HuH-7 (cell line): ENCODE data around the gene ADAP1.

Source experiments
- DNase-seq: peaks from one replicate; pipeline ENCODE4 v3.0.0; 2011; ENCODE audit warnings: low spot score

Gene ADAP1

GRCh38 chr7:908591-909357 is 45.7 kb downstream of the ADAP1 start:
- DNase-seq, result peak; percentile 98

DNA sequence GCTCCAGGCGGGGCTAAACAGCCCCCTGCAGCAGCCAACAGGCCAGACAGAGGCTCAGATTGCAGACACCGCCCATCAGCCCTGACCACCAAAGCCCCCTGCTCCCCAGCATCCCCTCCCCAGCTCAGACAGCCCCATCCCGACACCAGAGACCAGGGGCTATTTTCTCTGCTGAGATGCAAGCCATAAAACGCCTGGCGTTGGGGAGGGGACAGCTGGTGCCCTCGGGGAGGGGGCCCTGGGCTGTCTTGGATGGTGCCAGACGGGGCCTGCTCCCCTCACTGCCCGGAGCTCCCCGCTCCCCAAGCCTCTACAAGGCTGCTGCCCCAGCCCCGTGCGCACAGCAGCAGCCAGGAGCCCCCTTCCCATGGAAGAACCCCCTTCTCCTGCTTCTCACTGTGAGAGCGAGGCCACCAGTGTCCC is 46.3 kb downstream of the ADAP1 start:
- DNase-seq, result no peak

- no peak for DNase-seq
These were observed 47.1 kb downstream of the ADAP1 start for GRCh38 chr7:907158-907980.

- DNase-seq, result no peak
These were observed 47.7 kb downstream of the ADAP1 start for GRCh38 chr7:906776-907157.

DNA sequence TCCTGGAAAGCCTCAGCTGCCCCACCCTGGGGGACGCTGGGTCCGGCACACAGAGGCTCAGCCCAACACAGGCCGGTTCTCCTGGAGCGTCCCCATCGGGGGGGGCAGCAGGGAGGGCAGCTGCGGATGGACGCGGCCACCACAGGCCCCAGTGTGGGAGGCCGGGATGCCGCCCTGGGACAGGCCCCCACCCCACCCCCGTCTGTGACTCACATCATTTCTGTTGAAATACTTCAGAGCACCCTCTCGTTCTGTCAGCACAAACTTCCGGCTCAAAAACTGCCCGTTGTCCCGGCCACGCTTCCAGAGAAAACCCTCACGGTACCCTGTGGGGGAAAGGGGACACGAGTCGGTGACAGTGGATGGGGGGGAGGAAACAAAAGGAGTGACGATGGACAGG is 49.6 kb downstream of the ADAP1 start:
- DNase-seq, result no peak

GRCh38 chr7:903921-904755 is 50.3 kb downstream of the ADAP1 start:
- no peak for DNase-seq

GRCh38 chr7:902996-903395 is 51.5 kb downstream of the ADAP1 start:
- no peak for DNase-seq

GRCh38 chr7:901388-902154 is 52.9 kb downstream of the ADAP1 start:
- peak; percentile 99 for DNase-seq

DNA sequence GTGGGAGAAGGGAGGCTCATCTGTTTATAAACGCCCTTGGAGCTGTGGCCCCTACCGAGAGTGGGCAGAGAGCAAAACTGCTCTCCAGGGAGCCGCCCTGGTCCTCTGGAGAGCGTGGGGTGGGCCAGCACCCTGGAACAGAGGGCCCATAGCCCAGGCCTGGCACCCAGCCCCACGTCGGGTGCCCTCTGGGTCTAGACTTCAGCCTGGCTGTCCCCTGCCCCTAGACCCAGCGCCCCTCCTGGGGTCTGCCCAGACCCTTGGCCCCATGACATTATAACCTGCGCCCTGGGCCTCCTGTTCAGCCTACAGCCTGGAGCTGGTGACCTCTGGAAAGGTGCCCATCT is 53.5 kb downstream of the ADAP1 start:
- no peak for DNase-seq

DNA sequence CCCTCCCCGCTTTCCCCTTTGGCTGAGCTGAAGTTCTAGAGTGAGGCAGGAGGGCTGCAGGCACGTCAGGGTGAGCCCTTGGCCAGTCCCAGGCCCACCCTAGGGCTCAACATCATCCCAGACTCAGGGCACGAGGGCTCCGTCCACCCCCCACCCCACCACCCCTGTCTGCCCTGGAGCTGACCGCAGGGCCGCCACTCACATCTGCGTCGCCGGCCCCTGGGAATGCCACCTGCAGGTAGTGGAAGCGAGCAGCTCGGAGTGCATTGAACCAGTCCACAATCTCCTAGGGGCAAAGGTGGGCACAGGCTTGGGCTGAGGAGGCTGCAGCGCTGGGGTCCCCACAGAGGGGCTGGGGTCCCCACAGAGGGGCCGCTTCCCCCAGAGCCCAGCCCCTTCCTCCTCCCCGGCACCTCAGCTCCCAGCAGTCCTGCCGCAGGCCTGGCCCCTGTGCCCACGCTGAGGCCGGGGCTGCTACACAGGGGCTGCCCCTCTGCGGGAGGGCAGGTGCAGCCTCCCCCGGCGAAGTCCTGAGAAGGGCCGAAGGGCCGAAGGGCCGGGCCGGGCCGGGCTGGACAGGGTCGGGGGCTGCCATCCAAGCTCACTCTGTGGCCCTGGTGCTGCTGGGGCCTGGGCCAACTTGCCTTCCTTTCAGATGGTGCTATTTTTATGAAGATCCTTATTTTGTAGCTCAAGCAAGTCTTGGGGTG is 54.0 kb downstream of the ADAP1 start:
- DNase-seq, result no peak

- DNase-seq, result no peak
These were observed 54.7 kb downstream of the ADAP1 start for GRCh38 chr7:899806-900205.

DNA sequence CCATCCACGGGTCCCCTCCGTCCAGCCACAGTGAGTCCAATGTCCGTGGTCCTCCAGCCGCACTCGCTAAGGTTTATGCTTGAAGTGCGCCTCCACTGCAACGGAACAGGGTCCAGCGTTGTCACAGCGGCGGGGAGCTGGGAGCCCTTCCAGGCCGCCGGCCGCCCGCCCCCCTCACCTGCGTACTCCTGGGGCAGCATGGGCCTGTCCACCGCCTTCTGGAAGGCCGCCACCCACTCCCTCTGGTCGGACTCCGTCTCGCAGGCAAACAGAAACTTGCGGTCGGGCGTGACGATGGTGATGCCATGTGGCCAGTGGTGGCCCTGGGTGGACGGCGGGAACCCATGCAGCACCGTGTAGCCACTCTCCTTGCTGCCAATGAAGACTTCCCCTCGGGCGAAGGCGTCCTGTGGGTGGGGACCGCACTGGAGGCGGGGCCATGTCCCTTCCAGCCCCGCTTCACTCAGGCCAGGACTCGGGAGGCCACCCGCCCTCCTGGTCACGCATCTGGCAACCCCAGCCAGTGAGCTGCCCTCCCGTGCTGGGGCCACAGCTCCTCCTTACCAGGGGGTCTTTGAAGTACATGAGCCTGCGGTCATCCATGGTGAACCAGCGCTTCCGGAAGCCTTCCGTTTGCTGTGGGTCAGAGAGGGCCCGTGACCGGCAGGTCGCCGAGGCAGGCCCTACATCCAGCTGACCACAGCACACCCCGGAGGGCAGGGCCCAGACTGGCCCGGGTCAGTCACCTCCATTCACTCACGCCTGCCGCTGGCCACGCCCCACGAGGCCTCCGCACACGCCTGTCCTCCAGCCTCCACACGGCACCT is 55.4 kb downstream of the ADAP1 start:
- DNase-seq, result no peak

DNA sequence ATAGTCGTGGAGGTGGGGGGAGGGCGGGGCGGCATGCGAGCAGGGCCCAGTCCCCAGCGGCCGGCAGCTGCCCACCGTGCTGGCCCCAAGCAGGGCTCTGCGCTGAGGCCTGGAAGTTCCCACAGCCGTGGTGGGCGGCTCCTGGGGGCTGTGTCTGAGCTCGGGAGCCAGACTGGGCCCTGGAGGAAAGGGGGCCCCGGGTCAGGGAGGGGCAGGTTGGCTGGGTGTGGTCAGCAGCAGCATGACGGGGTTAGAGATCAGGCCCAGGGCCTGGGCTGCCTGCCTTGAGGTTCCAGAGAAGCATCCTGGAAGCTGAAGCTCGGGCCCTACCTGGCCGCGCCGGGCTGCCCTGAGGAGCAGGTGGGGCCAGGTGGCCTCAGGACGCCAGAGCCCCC is 56.0 kb downstream of the ADAP1 start:
- DNase-seq, result no peak

DNA sequence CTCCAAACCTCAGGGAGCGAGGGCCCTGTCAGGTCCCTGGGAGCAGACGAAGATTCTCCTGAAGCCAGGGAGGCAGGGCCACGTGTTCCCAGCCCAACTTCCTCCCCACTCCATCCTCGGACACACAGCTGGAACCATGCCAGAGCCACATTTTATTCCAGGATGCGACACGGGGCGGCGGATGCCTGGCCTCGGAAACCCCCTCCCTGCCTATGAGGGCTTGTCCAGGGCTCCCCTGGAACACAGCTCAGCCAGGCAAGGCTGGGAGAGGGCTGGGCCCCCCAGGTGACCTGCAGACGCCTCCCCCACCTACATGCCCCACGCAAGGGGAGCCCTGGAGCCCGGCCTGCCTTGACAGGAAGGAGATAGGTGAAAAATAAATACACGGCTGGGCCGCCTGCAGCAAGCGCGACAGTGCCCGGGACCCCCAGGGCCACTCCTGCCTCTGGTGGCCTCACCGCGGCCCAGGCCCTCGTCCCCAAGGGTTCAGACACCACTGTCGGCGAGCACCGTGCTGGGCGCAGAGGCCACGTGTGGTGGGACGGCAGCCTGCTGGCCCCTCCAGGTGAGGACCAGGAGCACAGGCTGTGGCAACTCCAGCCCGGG is 56.6 kb downstream of the ADAP1 start:
- DNase-seq, result no peak

DNA sequence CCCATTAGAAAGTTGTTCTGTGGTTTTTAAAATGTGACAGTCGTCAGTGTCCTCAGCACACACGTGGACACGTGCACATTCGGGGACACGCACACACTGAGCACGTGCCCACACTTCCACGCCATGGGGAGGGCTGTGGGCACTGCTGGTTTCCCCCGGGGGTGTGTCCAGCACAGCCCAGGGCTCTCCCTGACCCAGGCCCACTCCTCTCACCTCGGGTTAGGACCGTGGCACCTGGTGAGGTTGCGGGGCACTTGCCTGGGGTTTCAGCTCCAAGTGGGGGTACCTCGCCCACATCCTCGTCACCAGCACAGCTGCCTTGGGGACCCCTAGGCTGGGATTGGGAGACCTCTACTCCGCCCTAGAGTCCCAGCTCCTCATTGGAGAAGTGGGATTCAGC is 57.4 kb downstream of the ADAP1 start:
- DNase-seq, result no peak

DNA sequence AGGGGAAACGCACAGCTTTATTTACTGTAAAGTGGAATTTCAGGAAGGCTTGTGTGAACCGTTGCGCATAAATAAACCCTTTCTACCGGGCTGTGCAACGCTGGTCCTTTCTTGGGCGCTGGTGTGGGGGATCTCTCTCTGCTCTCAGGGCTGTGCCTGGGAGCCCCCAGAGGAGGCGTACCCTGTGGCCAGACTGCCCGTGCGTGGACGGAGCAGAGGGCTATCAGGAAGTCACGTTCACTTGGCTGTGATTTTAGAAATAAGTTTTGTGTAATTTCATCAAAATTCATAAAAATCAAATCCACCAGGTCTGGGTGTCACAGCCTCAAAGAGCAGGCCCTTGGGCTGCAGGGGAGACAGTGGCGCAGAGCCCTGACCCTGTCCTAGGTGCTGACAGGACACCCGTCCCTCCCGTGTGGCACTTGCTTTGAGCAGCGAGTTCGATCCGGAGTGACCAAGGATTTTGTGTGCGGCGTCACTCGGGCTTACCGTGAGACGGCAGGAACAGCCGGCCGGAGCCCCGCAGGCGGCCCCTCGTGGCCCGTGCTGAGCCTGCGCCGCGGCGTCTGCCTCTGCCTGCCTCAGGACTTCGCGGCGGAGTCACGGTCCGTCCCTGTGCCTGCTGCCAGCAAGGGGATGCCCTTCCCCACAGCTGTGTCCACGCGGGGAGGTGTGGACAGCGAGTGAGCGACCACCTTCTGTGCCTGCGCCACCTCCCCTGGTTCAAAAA is 58.0 kb downstream of the ADAP1 start:
- no peak for DNase-seq

- no peak for DNase-seq
These were observed 58.9 kb downstream of the ADAP1 start for GRCh38 chr7:895451-896052.

GRCh38 chr7:894927-895450 is 59.5 kb downstream of the ADAP1 start:
- no peak for DNase-seq
